Measurements from ENCODE around the gene SSR1.

GRCh38 chr6:7273709-7274108, 39.3 kb downstream of the SSR1 start:
- TF ChIP-seq, protein P1, sequence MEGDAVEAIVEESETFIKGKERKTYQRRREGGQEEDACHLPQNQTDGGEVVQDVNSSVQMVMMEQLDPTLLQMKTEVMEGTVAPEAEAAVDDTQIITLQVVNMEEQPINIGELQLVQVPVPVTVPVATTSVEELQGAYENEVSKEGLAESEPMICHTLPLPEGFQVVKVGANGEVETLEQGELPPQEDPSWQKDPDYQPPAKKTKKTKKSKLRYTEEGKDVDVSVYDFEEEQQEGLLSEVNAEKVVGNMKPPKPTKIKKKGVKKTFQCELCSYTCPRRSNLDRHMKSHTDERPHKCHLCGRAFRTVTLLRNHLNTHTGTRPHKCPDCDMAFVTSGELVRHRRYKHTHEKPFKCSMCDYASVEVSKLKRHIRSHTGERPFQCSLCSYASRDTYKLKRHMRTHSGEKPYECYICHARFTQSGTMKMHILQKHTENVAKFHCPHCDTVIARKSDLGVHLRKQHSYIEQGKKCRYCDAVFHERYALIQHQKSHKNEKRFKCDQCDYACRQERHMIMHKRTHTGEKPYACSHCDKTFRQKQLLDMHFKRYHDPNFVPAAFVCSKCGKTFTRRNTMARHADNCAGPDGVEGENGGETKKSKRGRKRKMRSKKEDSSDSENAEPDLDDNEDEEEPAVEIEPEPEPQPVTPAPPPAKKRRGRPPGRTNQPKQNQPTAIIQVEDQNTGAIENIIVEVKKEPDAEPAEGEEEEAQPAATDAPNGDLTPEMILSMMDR (conservative IDR thresholded peaks at IDR 0.05; ENCODE audit: low read depth in 2 of 2), result no peak
- TF ChIP-seq, protein P2, sequence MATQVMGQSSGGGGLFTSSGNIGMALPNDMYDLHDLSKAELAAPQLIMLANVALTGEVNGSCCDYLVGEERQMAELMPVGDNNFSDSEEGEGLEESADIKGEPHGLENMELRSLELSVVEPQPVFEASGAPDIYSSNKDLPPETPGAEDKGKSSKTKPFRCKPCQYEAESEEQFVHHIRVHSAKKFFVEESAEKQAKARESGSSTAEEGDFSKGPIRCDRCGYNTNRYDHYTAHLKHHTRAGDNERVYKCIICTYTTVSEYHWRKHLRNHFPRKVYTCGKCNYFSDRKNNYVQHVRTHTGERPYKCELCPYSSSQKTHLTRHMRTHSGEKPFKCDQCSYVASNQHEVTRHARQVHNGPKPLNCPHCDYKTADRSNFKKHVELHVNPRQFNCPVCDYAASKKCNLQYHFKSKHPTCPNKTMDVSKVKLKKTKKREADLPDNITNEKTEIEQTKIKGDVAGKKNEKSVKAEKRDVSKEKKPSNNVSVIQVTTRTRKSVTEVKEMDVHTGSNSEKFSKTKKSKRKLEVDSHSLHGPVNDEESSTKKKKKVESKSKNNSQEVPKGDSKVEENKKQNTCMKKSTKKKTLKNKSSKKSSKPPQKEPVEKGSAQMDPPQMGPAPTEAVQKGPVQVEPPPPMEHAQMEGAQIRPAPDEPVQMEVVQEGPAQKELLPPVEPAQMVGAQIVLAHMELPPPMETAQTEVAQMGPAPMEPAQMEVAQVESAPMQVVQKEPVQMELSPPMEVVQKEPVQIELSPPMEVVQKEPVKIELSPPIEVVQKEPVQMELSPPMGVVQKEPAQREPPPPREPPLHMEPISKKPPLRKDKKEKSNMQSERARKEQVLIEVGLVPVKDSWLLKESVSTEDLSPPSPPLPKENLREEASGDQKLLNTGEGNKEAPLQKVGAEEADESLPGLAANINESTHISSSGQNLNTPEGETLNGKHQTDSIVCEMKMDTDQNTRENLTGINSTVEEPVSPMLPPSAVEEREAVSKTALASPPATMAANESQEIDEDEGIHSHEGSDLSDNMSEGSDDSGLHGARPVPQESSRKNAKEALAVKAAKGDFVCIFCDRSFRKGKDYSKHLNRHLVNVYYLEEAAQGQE (IDR thresholded peaks at IDR 0.05; ENCODE audit: unreplicated experiment), result no peak
- TF ChIP-seq EZH2 (IDR thresholded peaks at IDR 0.05; ENCODE audit: low read depth, unreplicated experiment), result no peak
- TF ChIP-seq POLR2AphosphoS5 (IDR thresholded peaks at IDR 0.05; ENCODE audit: low read depth), result no peak
- TF ChIP-seq ZNF331 (CRISPR knock-in tag; IDR thresholded peaks at IDR 0.05; ENCODE audit: low read depth), result no peak
- TF ChIP-seq, protein P3, sequence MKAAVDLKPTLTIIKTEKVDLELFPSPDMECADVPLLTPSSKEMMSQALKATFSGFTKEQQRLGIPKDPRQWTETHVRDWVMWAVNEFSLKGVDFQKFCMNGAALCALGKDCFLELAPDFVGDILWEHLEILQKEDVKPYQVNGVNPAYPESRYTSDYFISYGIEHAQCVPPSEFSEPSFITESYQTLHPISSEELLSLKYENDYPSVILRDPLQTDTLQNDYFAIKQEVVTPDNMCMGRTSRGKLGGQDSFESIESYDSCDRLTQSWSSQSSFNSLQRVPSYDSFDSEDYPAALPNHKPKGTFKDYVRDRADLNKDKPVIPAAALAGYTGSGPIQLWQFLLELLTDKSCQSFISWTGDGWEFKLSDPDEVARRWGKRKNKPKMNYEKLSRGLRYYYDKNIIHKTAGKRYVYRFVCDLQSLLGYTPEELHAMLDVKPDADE (IDR thresholded peaks at IDR 0.05), result no peak
